ELR (cell line): ENCODE data around the gene CSNK2B.

Experiments
- DNase-seq: peaks from one replicate; pipeline ENCODE4 v3.0.0-alpha.2; 2015; ENCODE audit warnings: low read depth

CSNK2B gene

GRCh38 chr6:31636698-31637596 lies 28.9 kb upstream of the CSNK2B start:
- peak; percentile 54 for DNase-seq

GRCh38 chr6:31639043-31639442 lies 26.8 kb upstream of the CSNK2B start:
- DNase-seq, result no peak

- DNase-seq, result peak; percentile 84
Observed at GRCh38 chr6:31639449-31639861, 26.4 kb upstream of the CSNK2B start.

GRCh38 chr6:31640612-31641011 lies 25.3 kb upstream of the CSNK2B start:
- DNase-seq, result no peak

- no peak for DNase-seq
Observed at GRCh38 chr6:31641370-31641769, 24.5 kb upstream of the CSNK2B start.

GRCh38 chr6:31642798-31643570 lies 22.9 kb upstream of the CSNK2B start:
- no peak for DNase-seq

GRCh38 chr6:31643818-31644454 lies 21.9 kb upstream of the CSNK2B start:
- no peak for DNase-seq

GRCh38 chr6:31645325-31645724 lies 20.6 kb upstream of the CSNK2B start:
- no peak for DNase-seq

- DNase-seq, result peak; percentile 91
Observed at GRCh38 chr6:31651602-31652191, 14.2 kb upstream of the CSNK2B start.

- DNase-seq, result peak; percentile 96
Observed at GRCh38 chr6:31652925-31653724, 12.8 kb upstream of the CSNK2B start.

GRCh38 chr6:31654574-31655348 lies 11.1 kb upstream of the CSNK2B start:
- no peak for DNase-seq

- DNase-seq, result no peak
Observed at GRCh38 chr6:31655349-31656237, 10.3 kb upstream of the CSNK2B start, which contains the start of gene APOM. Gene APOM, plus strand, starts transcription at chr6:31655894. Its CDS starts 73 bp downstream, at chr6:31655967.

- DNase-seq, result no peak
Observed at GRCh38 chr6:31657406-31658157, 8.3 kb upstream of the CSNK2B start.

- no peak for DNase-seq
Observed at GRCh38 chr6:31658158-31658688, 7.7 kb upstream of the CSNK2B start.

GRCh38 chr6:31658983-31659648 lies 6.8 kb upstream of the CSNK2B start:
- no peak for DNase-seq

- DNase-seq, result peak; percentile 58
Observed at GRCh38 chr6:31659649-31660380, 6.1 kb upstream of the CSNK2B start.
